ENCODE results near the gene NFATC2.

- TF ChIP-seq, protein P1, sequence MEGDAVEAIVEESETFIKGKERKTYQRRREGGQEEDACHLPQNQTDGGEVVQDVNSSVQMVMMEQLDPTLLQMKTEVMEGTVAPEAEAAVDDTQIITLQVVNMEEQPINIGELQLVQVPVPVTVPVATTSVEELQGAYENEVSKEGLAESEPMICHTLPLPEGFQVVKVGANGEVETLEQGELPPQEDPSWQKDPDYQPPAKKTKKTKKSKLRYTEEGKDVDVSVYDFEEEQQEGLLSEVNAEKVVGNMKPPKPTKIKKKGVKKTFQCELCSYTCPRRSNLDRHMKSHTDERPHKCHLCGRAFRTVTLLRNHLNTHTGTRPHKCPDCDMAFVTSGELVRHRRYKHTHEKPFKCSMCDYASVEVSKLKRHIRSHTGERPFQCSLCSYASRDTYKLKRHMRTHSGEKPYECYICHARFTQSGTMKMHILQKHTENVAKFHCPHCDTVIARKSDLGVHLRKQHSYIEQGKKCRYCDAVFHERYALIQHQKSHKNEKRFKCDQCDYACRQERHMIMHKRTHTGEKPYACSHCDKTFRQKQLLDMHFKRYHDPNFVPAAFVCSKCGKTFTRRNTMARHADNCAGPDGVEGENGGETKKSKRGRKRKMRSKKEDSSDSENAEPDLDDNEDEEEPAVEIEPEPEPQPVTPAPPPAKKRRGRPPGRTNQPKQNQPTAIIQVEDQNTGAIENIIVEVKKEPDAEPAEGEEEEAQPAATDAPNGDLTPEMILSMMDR (IDR thresholded peaks at IDR 0.05): no peak
- no peak for TF ChIP-seq POLR2A (IDR thresholded peaks at IDR 0.05)
- no peak for TF ChIP-seq POLR2AphosphoS5 (IDR thresholded peaks at IDR 0.05)
- TF ChIP-seq EP300 (IDR thresholded peaks at IDR 0.05; ENCODE audit: low read depth): no peak
Measured at GRCh38 chr20:51505566-51505965, 37.0 kb downstream of the NFATC2 start.
